ENCODE results near the gene PLCH1. TPM values are rescaled to one million over a fixed set of nuclear protein-coding genes. Genes with fewer than 3 reads are reported as not detected.

PLCH1 gene
- total and polyA plus RNA-seq, 10 of the 15 experiments (the other 5 are each of a cell fraction or from before 2014, with no cell fraction given), result 0.03 to 0.22 (median 0.04) TPM; not detected in 5

- CTCF ChIA-PET, result interaction anchor here (0.7 to 1.0 kb wide), 2 partner anchors 12 to 19 kb away, joined by 3 read pairs; no protein-coding TSS in a partner anchor
- no peak overlapping the region for H3K4me2 ChIP-seq (ENCODE audit: control insufficient read depth, insufficient read depth)
- POLR2A ChIA-PET, result no interaction called here
- in situ Hi-C loops (cut with MboI), result no loop called here
- H3K27ac ChIP-seq (ENCODE audit: control insufficient read depth, insufficient read depth), result no peak overlapping the region
- SMC1A ChIA-PET (ENCODE audit: uncharacterized antibody, unreplicated experiment), result interaction anchor here (0.7 kb wide), 1 partner anchor 107 kb away, joined by 3 read pairs; no protein-coding TSS in a partner anchor
- H3K27me3 ChIP-seq (replicated peaks in 1 of 2; ENCODE audit: control insufficient read depth in 2 of 2, insufficient read depth in 2 of 2, low read length in 1 of 2), result 0 out of 4 replicates have a peak, but pooled peaks cover 0 to 3% of the 10 kb centered on the region in 2 experiments
- ATAC-seq (no peak), FAIRE-seq (no peak), DNase-seq (ENCODE audit: low read depth, low spot score) (no peak)
- TF ChIP-seq BCL11A (IDR thresholded peaks at IDR 0.05; ENCODE audit: low read depth, low read length) (no peak), NFYB (IDR thresholded peaks at IDR 0.05; ENCODE audit: insufficient read depth, low read depth, low read length) (no peak), ESRRA (IDR thresholded peaks at IDR 0.05; ENCODE audit: low read length) (no peak), NR2F1 (conservative IDR thresholded peaks at IDR 0.05) (no peak), POLR2AphosphoS5 (IDR thresholded peaks at IDR 0.05; ENCODE audit: low read length) (no peak), CHD1 (IDR thresholded peaks at IDR 0.05; ENCODE audit: low read depth, low read length) (no peak), SREBF2 (IDR thresholded peaks at IDR 0.05; ENCODE audit: low read length) (no peak), CREM (IDR thresholded peaks at IDR 0.05; ENCODE audit: low read depth) (no peak), WRNIP1 (IDR thresholded peaks at IDR 0.05; ENCODE audit: borderline replicate concordance, low read depth, low read length) (no peak), BHLHE40 (IDR thresholded peaks at IDR 0.05; ENCODE audit: borderline replicate concordance in 1 of 2, low read depth in 2 of 2, low read length in 1 of 2) (no peak), ZNF592 (IDR thresholded peaks at IDR 0.05) (no peak), BRCA1 (IDR thresholded peaks at IDR 0.05; ENCODE audit: low read depth, low read length) (no peak), STAT3 (IDR thresholded peaks at IDR 0.05; ENCODE audit: low read depth, low read length) (no peak)
- no peak overlapping the region for H2AFZ ChIP-seq (ENCODE audit: control insufficient read depth, low read depth, low read length)
- RAD21 ChIA-PET (ENCODE audit: unreplicated experiment), result no interaction called here
- intact Hi-C loops (cut with micrococcal nuclease; ENCODE audit: unreplicated experiment), result no loop called here
- no TSS peak for BruUV-seq (replicated peaks)
- H4K20me1 ChIP-seq (ENCODE audit: control insufficient read depth, insufficient read depth), result no peaks in the 10 kb centered on the region
- H3K9me3 ChIP-seq (replicated peaks; ENCODE audit: control insufficient read depth, insufficient read depth, low read length), result no peaks in the 10 kb centered on the region
- H3K4me1 ChIP-seq (ENCODE audit: control insufficient read depth, insufficient read depth, low read length), result no peaks in the 10 kb centered on the region
- no peaks in the 10 kb centered on the region for H3K36me3 ChIP-seq (ENCODE audit: control insufficient read depth in 2 of 2, insufficient read depth in 2 of 2, low read length in 1 of 2)
- H3K9ac ChIP-seq (ENCODE audit: control insufficient read depth, insufficient read depth, low read length), result no peak overlapping the region
- no peaks in the 10 kb centered on the region for H3K79me2 ChIP-seq (ENCODE audit: control insufficient read depth, insufficient read depth, low read length)
- no peak overlapping the region for H3K4me3 ChIP-seq
Observed at GRCh38 chr3:155595371-155595770, 149.5 kb downstream of the PLCH1 start.
